A673 (cell line): ENCODE measurements around the gene SPPL2B.

ENCODE experiments used
- CTCF ChIP-seq: fragments of 300-800, 200-600 bp; sonication (generic); conservative IDR thresholded peaks from 2 replicates; pipeline ENCODE4 v1.5.1; 2017; ENCODE audit warnings: low read depth, mild to moderate bottlenecking, antibody characterized with exemption, low read length, moderate library complexity, mixed read lengths
- EZH2 ChIP-seq: fragments of 200-600 bp; sonication (generic); IDR thresholded peaks from 2 replicates; pipeline ENCODE4 v1.6.1; 2017; ENCODE audit warnings: borderline replicate concordance, low read depth, mild to moderate bottlenecking, mixed read lengths, antibody characterized with exemption, low read length; ENCODE audit not compliant: poor library complexity, severe bottlenecking

- no peak for TF ChIP-seq CTCF
- TF ChIP-seq EZH2, result no peak
These were observed 13.2 kb upstream of the SPPL2B start for GRCh38 chr19:2315121-2315817.
